HG03095 (cell line): Measurements from ENCODE around the gene IRF8.
"Not testable (repeated sequence)": the region's sequence is repeated elsewhere in the genome, so short reads cannot be mapped to it uniquely, and the experiment has no call there.

Experiments used
- ATAC-seq: cut with Tn5 transposase; IDR thresholded peaks from one replicate; pipeline ENCODE4 v1.9.1; 2021; ENCODE audit warnings: moderate library complexity; ENCODE audit not compliant: unreplicated experiment

Gene IRF8

GRCh38 chr16:85891776-85892166 lies 7.2 kb upstream of the IRF8 start:
- no peak for ATAC-seq

GRCh38 chr16:85892760-85893159 lies 6.2 kb upstream of the IRF8 start:
- ATAC-seq = no peak

GRCh38 chr16:85894266-85894665 lies 4.7 kb upstream of the IRF8 start:
- no peak for ATAC-seq

- no peak for ATAC-seq
Measured at GRCh38 chr16:85897382-85897781, 1.6 kb upstream of the IRF8 start.

GRCh38 chr16:85899444-85899843 lies 482 bp downstream of the IRF8 start:
- no peak for ATAC-seq

GRCh38 chr16:85900027-85900792 lies 1.2 kb downstream of the IRF8 start:
- no peak for ATAC-seq

- ATAC-seq = no peak
Measured at GRCh38 chr16:85901110-85901509, 2.1 kb downstream of the IRF8 start.

GRCh38 chr16:85901773-85902365 lies 2.9 kb downstream of the IRF8 start:
- ATAC-seq = no peak

GRCh38 chr16:85902366-85903155 lies 3.6 kb downstream of the IRF8 start:
- ATAC-seq = peak; percentile 61

GRCh38 chr16:85903559-85903958 lies 4.6 kb downstream of the IRF8 start:
- no peak for ATAC-seq

- no peak for ATAC-seq
Measured at GRCh38 chr16:85905110-85906095, 6.4 kb downstream of the IRF8 start.

- ATAC-seq = no peak
Measured at GRCh38 chr16:85906349-85906748, 7.4 kb downstream of the IRF8 start.

- not testable (repeated sequence) for ATAC-seq
Measured at GRCh38 chr16:85907231-85907630, 8.3 kb downstream of the IRF8 start.

- no peak for ATAC-seq
Measured at GRCh38 chr16:85908444-85908843, 9.5 kb downstream of the IRF8 start.

GRCh38 chr16:85908889-85909589 lies 10.1 kb downstream of the IRF8 start:
- no peak for ATAC-seq

GRCh38 chr16:85909932-85910853 lies 11.2 kb downstream of the IRF8 start:
- ATAC-seq = no peak

GRCh38 chr16:85910854-85911247 lies 11.9 kb downstream of the IRF8 start:
- no peak for ATAC-seq

- no peak for ATAC-seq
Measured at GRCh38 chr16:85911251-85911930, 12.4 kb downstream of the IRF8 start.
